Upper lobe of left lung (tissue), 4 donors: ENCODE data around the gene SNX20.

Experiments used
- EP300 ChIP-seq, 4 donors: sonication (generic); formaldehyde crosslinking; IDR thresholded peaks; one replicate each; pipeline ENCODE4 v1.5.1; 2017; ENCODE audit warnings: antibody characterized with exemption in 4 of 4, control low read depth in 2 of 4
- POLR2A ChIP-seq, 4 donors: fragments of 450-650 bp; IDR thresholded peaks; one replicate each; pipeline ENCODE4 v1.5.1; 2016 to 2017; ENCODE audit warnings: antibody characterized with exemption in 4 of 4, mild to moderate bottlenecking in 2 of 4
- POLR2AphosphoS5 ChIP-seq, 2 donors: sonication (generic); formaldehyde crosslinking; IDR thresholded peaks; one replicate each; pipeline ENCODE4 v1.5.1; 2017; ENCODE audit warnings: antibody characterized with exemption in 2 of 2
- TF ChIP-seq, protein P1 (sequence below), 6 experiments: fragments of 450-650 bp in 4 of 6; fragments of 200-600 bp in 2 of 6; sonication (generic) in 2 of 6; IDR thresholded peaks; one replicate each; pipeline ENCODE4 v1.5.1; 2016 to 2019; ENCODE audit warnings: antibody characterized with exemption in 6 of 6

DNA sequence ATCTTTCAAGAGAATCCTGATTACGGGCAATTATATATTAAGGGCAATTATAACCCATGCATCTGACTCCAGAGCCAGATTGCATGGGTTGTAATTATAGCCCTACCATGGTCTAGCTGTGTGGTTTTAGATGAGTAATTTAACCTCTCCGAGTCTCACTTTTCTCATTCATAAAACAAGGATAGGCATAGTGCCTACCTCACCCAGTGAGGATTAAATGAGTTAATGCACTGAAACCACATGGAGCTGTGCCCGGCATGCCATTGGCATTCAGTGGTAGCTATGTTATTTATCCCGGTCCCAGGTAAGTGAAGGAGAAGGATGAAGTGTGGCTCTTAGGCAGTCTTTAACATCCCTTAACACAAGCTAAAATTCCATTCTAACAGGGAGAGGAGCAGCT, 6.3 kb downstream of the SNX20 start:
- TF ChIP-seq POLR2AphosphoS5 (IDR thresholded peaks at IDR 0.05), result no peak
- TF ChIP-seq EP300 (IDR thresholded peaks at IDR 0.05), result no peak
- TF ChIP-seq, protein P1, sequence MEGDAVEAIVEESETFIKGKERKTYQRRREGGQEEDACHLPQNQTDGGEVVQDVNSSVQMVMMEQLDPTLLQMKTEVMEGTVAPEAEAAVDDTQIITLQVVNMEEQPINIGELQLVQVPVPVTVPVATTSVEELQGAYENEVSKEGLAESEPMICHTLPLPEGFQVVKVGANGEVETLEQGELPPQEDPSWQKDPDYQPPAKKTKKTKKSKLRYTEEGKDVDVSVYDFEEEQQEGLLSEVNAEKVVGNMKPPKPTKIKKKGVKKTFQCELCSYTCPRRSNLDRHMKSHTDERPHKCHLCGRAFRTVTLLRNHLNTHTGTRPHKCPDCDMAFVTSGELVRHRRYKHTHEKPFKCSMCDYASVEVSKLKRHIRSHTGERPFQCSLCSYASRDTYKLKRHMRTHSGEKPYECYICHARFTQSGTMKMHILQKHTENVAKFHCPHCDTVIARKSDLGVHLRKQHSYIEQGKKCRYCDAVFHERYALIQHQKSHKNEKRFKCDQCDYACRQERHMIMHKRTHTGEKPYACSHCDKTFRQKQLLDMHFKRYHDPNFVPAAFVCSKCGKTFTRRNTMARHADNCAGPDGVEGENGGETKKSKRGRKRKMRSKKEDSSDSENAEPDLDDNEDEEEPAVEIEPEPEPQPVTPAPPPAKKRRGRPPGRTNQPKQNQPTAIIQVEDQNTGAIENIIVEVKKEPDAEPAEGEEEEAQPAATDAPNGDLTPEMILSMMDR (IDR thresholded peaks at IDR 0.05), result no peak
- TF ChIP-seq POLR2A (IDR thresholded peaks at IDR 0.05), result no peak
